Panc1 (cell line): ENCODE measurements around the gene NMT1. TPM values are rescaled to one million over a fixed set of nuclear protein-coding genes. Genes with fewer than 3 reads are reported as not detected.

Source experiments
- ATAC-seq: fragments of 200-7000 bp; cut with Tn5 transposase; 2 replicates; pipeline ENCODE4 v1.9.1; 2020; ENCODE audit warnings: mild to moderate bottlenecking, moderate library complexity
- Bru-seq: library from RNA; stranded (reverse); fragments of 400-500 nt; gene quantifications from one replicate; lab custom pipeline; 2021; lab: Mats Ljungman, UMichigan
- BruChase-seq, 2 experiments: library from RNA; stranded (reverse); fragments of 400-500 nt; gene quantifications; one replicate each; lab custom pipeline; 2021; lab: Mats Ljungman, UMichigan
- BruUV-seq: library from RNA; stranded (reverse); fragments of 400-500 nt; replicated peaks from 2 replicates; lab custom pipeline; 2021; lab: Mats Ljungman, UMichigan
- CTCF ChIA-PET: fragments of 300-600 bp; sonication (Branson Sonifier 250); formaldehyde crosslinking; loops from one replicate; lab custom pipeline; 2022; ENCODE audit warnings: antibody characterized with exemption; lab: Charles Lee
- POLR2A ChIA-PET: fragments of 300-600 bp; sonication (Branson Sonifier 250); formaldehyde crosslinking; loops from one replicate; lab custom pipeline; 2022; ENCODE audit warnings: antibody characterized with exemption; lab: Charles Lee
- DNase-seq: peaks from one replicate; pipeline ENCODE4 v3.0.0-alpha.2; 2010; ENCODE audit warnings: low read depth, low spot score
- H3K27ac ChIP-seq: 2 replicates; pipeline ENCODE4 v1.5.1; 2011; ENCODE audit warnings: mild to moderate bottlenecking, low read length, inconsistent platforms
- H3K27me3 ChIP-seq: fragments of 200-500 bp; sonication (Bioruptor generic); 2 replicates; pipeline ENCODE4 v1.6.0; 2014; ENCODE audit warnings: low read length, inconsistent platforms; ENCODE audit not compliant: control insufficient read depth, insufficient read depth
- H3K36me3 ChIP-seq: fragments of 200-500 bp; sonication (Bioruptor generic); 2 replicates; pipeline ENCODE4 v1.5.1; 2014; ENCODE audit warnings: inconsistent platforms, mild to moderate bottlenecking, low read length, moderate library complexity; ENCODE audit not compliant: control insufficient read depth, insufficient read depth
- H3K4me1 ChIP-seq: 2 replicates; pipeline ENCODE4 v1.5.1; 2011; ENCODE audit warnings: inconsistent platforms, mild to moderate bottlenecking, low read length, moderate library complexity; ENCODE audit not compliant: control insufficient read depth, insufficient read depth
- H3K4me3 ChIP-seq, 2 experiments: 2 replicates each; pipeline ENCODE4 v1.5.1; 2011 to 2012; ENCODE audit warnings: low read depth in 2 of 2, low read length in 2 of 2, mild to moderate bottlenecking in 2 of 2, inconsistent platforms in 1 of 2, moderate library complexity in 1 of 2
- H3K9me3 ChIP-seq: fragments of 200-500 bp; sonication (Bioruptor generic); 2 replicates; pipeline ENCODE4 v1.5.1; 2014; ENCODE audit warnings: low read depth, mild to moderate bottlenecking, inconsistent platforms, low read length, moderate library complexity; ENCODE audit not compliant: control insufficient read depth, insufficient read depth
- CTCF ChIP-seq: fragments of 450-650 bp; IDR thresholded peaks from 2 replicates; pipeline ENCODE4 v1.5.1; 2017; ENCODE audit warnings: mild to moderate bottlenecking
- POLR2AphosphoS5 ChIP-seq: IDR thresholded peaks from 2 replicates; pipeline ENCODE4 v1.6.1; 2012; ENCODE audit warnings: mild to moderate bottlenecking, low read depth, low read length, moderate library complexity
- REST ChIP-seq, 2 experiments: IDR thresholded peaks; 2 replicates each; pipeline ENCODE4 v1.6.1; 2011 to 2012; ENCODE audit warnings: low read depth in 2 of 2, control low read depth in 1 of 2, low read length in 1 of 2, mild to moderate bottlenecking in 1 of 2, moderate library complexity in 1 of 2; ENCODE audit not compliant: insufficient read depth in 1 of 2
- SIN3A ChIP-seq: IDR thresholded peaks from 2 replicates; pipeline ENCODE4 v1.6.1; 2012; ENCODE audit warnings: low read depth, mild to moderate bottlenecking, low read length, moderate library complexity, borderline replicate concordance; ENCODE audit not compliant: insufficient read depth
- TCF7L2 ChIP-seq: IDR thresholded peaks from 2 replicates; pipeline ENCODE4 v1.6.1; 2011; ENCODE audit warnings: mild to moderate bottlenecking, low read depth, low read length, inconsistent platforms
- in situ Hi-C: cut with HindIII; loops from 2 replicates; pipeline ENCODE4 v1.10.0; 2016; ENCODE audit warnings: low sequenced_read_pairs, low pct_unique_long_range_greater_than_20kb
- intact Hi-C: fragments of 100-400 bp; cut with micrococcal nuclease; formaldehyde crosslinking; loops from one replicate; pipeline ENCODE4 v1.10.0; 2022; ENCODE audit not compliant: unreplicated experiment
- long read RNA-seq: library from polyadenylated mRNA; unstranded; transcript quantifications from one replicate; pipeline ENCODE4 v2.0.0, GENCODE V29; 2021; ENCODE audit not compliant: unreplicated experiment
- polyA plus RNA-seq: library from polyadenylated mRNA; unstranded; fragments of >200 nt; gene quantifications from one replicate; pipeline ENCODE4 v1.2.1, GENCODE V29; 2012; ENCODE audit warnings: missing spikeins; ENCODE audit not compliant: insufficient read length
- total RNA-seq: library from RNA; stranded (reverse); gene quantifications from one replicate; pipeline ENCODE4 v1.2.1, GENCODE V29; 2021; ENCODE audit not compliant: unreplicated experiment

The NMT1 gene
- total RNA-seq (105 TPM), Bru-seq, nascent RNA (percentile 76 among the genes with signal in this experiment), BruChase-seq, experiment 1, labeled RNA remaining after a 2-hour chase (percentile 74 among the genes with signal in this experiment), BruChase-seq, experiment 2, labeled RNA remaining after a 6-hour chase (percentile 83 among the genes with signal in this experiment)
- polyA plus RNA-seq = 141 TPM
- long read RNA-seq, full-length matches to known transcripts = 40 of 106 reads
- long read RNA-seq, partial matches to known transcripts = 58 of 106 reads
- long read RNA-seq, other reads (novel, unspliced or antisense) = 8 of 106 reads

- intact Hi-C loops (no loop called here), in situ Hi-C loops (no loop called here)
- 0 out of 2 replicates have a peak, but pooled peaks have one; percentile 38 for TF ChIP-seq SIN3A
- TF ChIP-seq TCF7L2 = peak; percentile 84
- no peak for TF ChIP-seq REST (IDR thresholded peaks at IDR 0.05; ENCODE audit: insufficient read depth in 1 of 2, low read depth in 2 of 2, low read length in 1 of 2)
- peak; percentile 70; the same call in 1 of the 2 replicates for TF ChIP-seq POLR2AphosphoS5
- H3K27ac ChIP-seq = peak within 1 kb of the TSS; percentile 97
- ChIA-PET CTCF (interaction anchor here (0.6 kb wide), 1 partner anchor 12 kb away, joined by 4 read pairs; no protein-coding TSS in a partner anchor), POLR2A (interaction anchor here (0.6 to 0.7 kb wide), 2 partner anchors 16 to 89 kb away, joined by 3 to 5 read pairs; no protein-coding TSS in a partner anchor)
- H3K36me3 ChIP-seq = peaks cover 8% of the 10 kb centered on the region; the same call in 1 of the 2 replicates
- ATAC-seq (peak; percentile 97), DNase-seq (peak; percentile 95)
- no peaks in the 10 kb centered on the region for H3K9me3 ChIP-seq
- no TSS peak for BruUV-seq
- peaks cover 18% of the 10 kb centered on the region for H3K4me1 ChIP-seq
- H3K27me3 ChIP-seq = no peaks in the 10 kb centered on the region
- H3K4me3 ChIP-seq = peak within 1 kb of the TSS; percentile 90 to 99
These were observed at the start of gene NMT1 for GRCh38 chr17:45060797-45061605. NMT1 (plus strand) TSS chr17:45061317; CDS start chr17:45061330, 13 bp downstream.

- POLR2A ChIA-PET = no interaction called here
- in situ Hi-C loops = no loop called here
- intact Hi-C loops = no loop called here
These were observed 49.4 kb upstream of the NMT1 start for GRCh38 chr17:45011767-45012166.

More at GRCh38 chr17:45011767-45012166, 49.4 kb upstream of the NMT1 start:
- H3K27me3 ChIP-seq = no peaks in the 10 kb centered on the region
- DNase-seq = no peak
- no TSS peak for BruUV-seq
- no peaks in the 10 kb centered on the region for H3K9me3 ChIP-seq
- H3K4me3 ChIP-seq = no peak overlapping the region
- no peaks in the 10 kb centered on the region for H3K4me1 ChIP-seq
- no peak overlapping the region for H3K27ac ChIP-seq
- no peak for ATAC-seq
- no peaks in the 10 kb centered on the region for H3K36me3 ChIP-seq
- TF ChIP-seq POLR2AphosphoS5 (no peak), REST (IDR thresholded peaks at IDR 0.05; ENCODE audit: insufficient read depth in 1 of 2, low read depth in 2 of 2, low read length in 1 of 2) (no peak), TCF7L2 (no peak), SIN3A (no peak), CTCF (no peak)
- CTCF ChIA-PET = no interaction called here
